Chondrocyte (in vitro differentiated cells): Measurements from ENCODE around the gene ZNF275. TPM values are rescaled to one million over a fixed set of nuclear protein-coding genes. Genes with fewer than 3 reads are reported as not detected.
"Not testable (repeated sequence)": the region's sequence is repeated elsewhere in the genome, so short reads cannot be mapped to it uniquely, and the experiment has no call there.

Source experiments
- DNase-seq: peaks from one replicate; pipeline ENCODE4 v3.0.0; 2021; ENCODE audit warnings: mixed read lengths, low spot score
- H3K27ac Mint-ChIP-seq: one replicate; pipeline ENCODE4 v1.8.0; 2021; ENCODE audit warnings: mild to moderate bottlenecking, moderate library complexity, mixed read lengths; ENCODE audit not compliant: unreplicated experiment
- H3K27me3 Mint-ChIP-seq: 2 replicates; pipeline ENCODE4 v1.8.0; 2021; ENCODE audit warnings: low read depth, mixed read lengths
- H3K36me3 Mint-ChIP-seq: 2 replicates; pipeline ENCODE4 v1.8.0; 2021; ENCODE audit warnings: low read depth, mixed read lengths
- H3K4me1 Mint-ChIP-seq: 2 replicates; pipeline ENCODE4 v1.8.0; 2021; ENCODE audit warnings: low read depth, mild to moderate bottlenecking, mixed read lengths
- H3K4me3 Mint-ChIP-seq: one replicate; pipeline ENCODE4 v1.8.0; 2021; ENCODE audit warnings: mild to moderate bottlenecking, moderate library complexity, mixed read lengths; ENCODE audit not compliant: unreplicated experiment
- H3K9me3 Mint-ChIP-seq: 2 replicates; pipeline ENCODE4 v1.8.0; 2021; ENCODE audit warnings: low read depth, mixed read lengths
- CTCF ChIP-seq: fragments of 200-600 bp; sonication (generic); IDR thresholded peaks from 2 replicates; pipeline ENCODE4 v1.5.0; 2021; ENCODE audit warnings: antibody characterized with exemption, mild to moderate bottlenecking, moderate library complexity
- total RNA-seq: library from RNA; stranded (reverse); gene quantifications from 3 replicates; pipeline ENCODE4 v1.2.1, GENCODE V29; 2021

Gene ZNF275
- total RNA-seq, 1 donor from 2014 or later = 19.8 TPM

GRCh38 chrX:153317306-153317705 is 16.6 kb upstream of the ZNF275 start:
- no peak for TF ChIP-seq CTCF
- Mint-ChIP-seq H3K4me3 (no peak overlapping the region), H3K36me3 (no peaks in the 10 kb centered on the region), H3K9me3 (no peaks in the 10 kb centered on the region), H3K27ac (no peak overlapping the region), H3K4me1 (no peaks in the 10 kb centered on the region), H3K27me3 (no peaks in the 10 kb centered on the region)
- DNase-seq = no peak

- Mint-ChIP-seq H3K4me3 (no peak overlapping the region), H3K9me3 (peaks cover 1% of the 10 kb centered on the region), H3K27ac (no peak overlapping the region), H3K36me3 (no peaks in the 10 kb centered on the region), H3K4me1 (no peaks in the 10 kb centered on the region), H3K27me3 (no peaks in the 10 kb centered on the region)
- no peak for DNase-seq
- TF ChIP-seq CTCF = no peak
These were observed 15.8 kb upstream of the ZNF275 start for GRCh38 chrX:153317996-153318722.

- Mint-ChIP-seq H3K9me3 (peaks cover 5% of the 10 kb centered on the region), H3K27ac (no peak overlapping the region), H3K27me3 (no peaks in the 10 kb centered on the region), H3K4me3 (no peak overlapping the region), H3K36me3 (no peaks in the 10 kb centered on the region), H3K4me1 (no peaks in the 10 kb centered on the region)
- no peak for TF ChIP-seq CTCF
- DNase-seq = no peak
These were observed 15.1 kb upstream of the ZNF275 start for GRCh38 chrX:153318811-153319210.

- peaks cover 12% of the 10 kb centered on the region for H3K9me3 Mint-ChIP-seq
- H3K27me3 Mint-ChIP-seq = peaks cover 2% of the 10 kb centered on the region
- no peak for DNase-seq
- no peaks in the 10 kb centered on the region for H3K4me1 Mint-ChIP-seq
- no peak overlapping the region for H3K4me3 Mint-ChIP-seq
- H3K27ac Mint-ChIP-seq = no peak overlapping the region
- TF ChIP-seq CTCF = no peak
- no peaks in the 10 kb centered on the region for H3K36me3 Mint-ChIP-seq
These were observed 14.5 kb upstream of the ZNF275 start for GRCh38 chrX:153319295-153320046.

GRCh38 chrX:153320047-153320443 is 13.9 kb upstream of the ZNF275 start:
- H3K27ac Mint-ChIP-seq, H3K36me3 Mint-ChIP-seq, H3K27me3 Mint-ChIP-seq, H3K4me1 Mint-ChIP-seq, DNase-seq, H3K4me3 Mint-ChIP-seq: not testable (repeated sequence)
- peaks cover 15% of the 10 kb centered on the region for H3K9me3 Mint-ChIP-seq
